Erythroblast (primary cell): ENCODE results near the gene HCST.
"Not testable (repeated sequence)": the region's sequence is repeated elsewhere in the genome, so short reads cannot be mapped to it uniquely, and the experiment has no call there.

Experiments
- DNase-seq, 2 experiments: peaks; one replicate each; lab custom pipeline; 2025; lab: John Stamatoyannopoulos, UW
- GATA1 ChIP-seq: IDR thresholded peaks from 2 replicates; pipeline ENCODE4 v1.6.1; 2011; ENCODE audit warnings: low read depth, mild to moderate bottlenecking, control low read depth, low read length, moderate library complexity
- POLR2A ChIP-seq: IDR thresholded peaks from 2 replicates; pipeline ENCODE4 v1.6.1; 2011; ENCODE audit warnings: mild to moderate bottlenecking, low read length

Gene HCST

DNA sequence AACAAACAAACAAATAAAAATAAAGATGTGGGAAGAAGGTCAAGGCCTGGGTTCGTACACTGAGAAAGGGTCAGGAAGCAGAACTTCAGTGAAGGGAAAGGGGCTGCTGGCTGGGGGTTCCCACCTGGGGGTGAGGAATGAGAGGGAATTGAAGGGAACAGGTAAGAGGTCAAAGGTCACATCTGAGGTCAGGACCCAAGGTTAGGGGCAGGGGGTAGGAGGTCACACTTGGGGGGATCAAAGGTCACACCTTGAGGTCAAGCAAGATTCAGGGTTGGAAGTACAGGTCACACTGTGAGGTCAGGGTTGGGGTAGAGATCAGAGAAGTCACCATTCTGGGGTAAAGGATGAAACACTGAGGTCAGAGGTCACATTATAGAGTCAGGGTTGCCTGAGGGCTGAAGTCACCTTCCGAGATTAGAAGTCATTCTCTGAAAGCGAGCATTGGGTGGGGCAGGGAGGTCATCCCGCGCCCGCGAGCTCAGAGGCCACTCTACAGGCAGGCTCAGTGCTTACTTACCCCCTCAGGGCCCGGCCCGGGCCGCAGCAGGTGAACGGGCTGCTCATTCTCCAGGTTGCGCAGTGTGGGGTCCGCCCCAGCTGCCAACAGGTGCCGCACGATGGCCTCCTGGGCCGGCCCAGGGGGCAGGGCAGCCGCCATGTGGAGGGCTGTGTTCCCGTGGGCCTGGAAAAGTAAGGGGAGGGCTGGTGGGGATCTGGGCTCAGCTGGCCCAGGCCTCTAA is 12.8 kb upstream of the HCST start:
- TF ChIP-seq GATA1 (no peak), POLR2A (no peak)

GRCh38 chr19:35890113-35890650 is 12.1 kb upstream of the HCST start:
- TF ChIP-seq GATA1 (no peak), POLR2A (no peak)
- no peak for DNase-seq

More for the DNA sequence above, 12.8 kb upstream of the HCST start:
- DNase-seq, result no peak

DNA sequence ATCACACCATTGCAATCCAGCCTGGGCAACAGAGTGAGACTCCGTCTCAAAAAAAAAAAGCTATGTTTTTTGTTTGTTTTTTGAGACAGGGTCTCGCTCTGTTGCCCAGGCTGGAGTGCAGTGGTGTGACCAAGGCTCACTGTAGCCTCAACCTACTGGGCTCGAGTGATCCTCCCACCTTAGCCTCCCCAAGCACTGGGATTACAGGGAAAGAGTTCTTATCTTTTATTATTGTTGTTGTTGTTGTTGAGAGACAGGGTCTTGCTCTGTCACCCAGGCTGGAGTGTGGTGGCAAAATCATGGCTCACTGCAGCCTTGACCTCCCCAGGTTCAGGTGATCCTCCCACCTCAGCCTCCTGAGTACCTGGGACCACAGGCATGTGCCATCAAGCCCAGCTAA is 10.5 kb upstream of the HCST start:
- DNase-seq, result not testable (repeated sequence)

DNA sequence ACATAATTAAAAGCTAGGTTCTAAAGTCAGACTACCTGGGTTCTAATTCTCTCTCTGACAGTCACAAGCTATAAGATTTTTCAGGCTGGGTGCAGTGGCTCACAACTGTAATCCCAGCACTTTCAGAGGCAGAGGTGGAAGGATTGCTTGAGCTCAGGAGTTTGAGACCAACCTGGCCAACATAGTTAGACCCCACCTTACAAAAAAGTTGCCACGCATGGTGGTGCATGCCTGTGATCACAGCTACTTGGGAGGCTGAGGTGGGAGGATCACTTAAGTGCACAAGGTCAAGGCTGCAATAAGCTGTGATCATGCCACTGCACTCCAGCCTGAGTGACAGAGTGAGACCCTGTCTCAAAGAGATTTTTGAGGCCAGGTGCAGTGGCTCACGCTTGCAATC is 8.0 kb upstream of the HCST start:
- no peak for TF ChIP-seq GATA1
- no peak for TF ChIP-seq POLR2A
- no peak for DNase-seq

DNA sequence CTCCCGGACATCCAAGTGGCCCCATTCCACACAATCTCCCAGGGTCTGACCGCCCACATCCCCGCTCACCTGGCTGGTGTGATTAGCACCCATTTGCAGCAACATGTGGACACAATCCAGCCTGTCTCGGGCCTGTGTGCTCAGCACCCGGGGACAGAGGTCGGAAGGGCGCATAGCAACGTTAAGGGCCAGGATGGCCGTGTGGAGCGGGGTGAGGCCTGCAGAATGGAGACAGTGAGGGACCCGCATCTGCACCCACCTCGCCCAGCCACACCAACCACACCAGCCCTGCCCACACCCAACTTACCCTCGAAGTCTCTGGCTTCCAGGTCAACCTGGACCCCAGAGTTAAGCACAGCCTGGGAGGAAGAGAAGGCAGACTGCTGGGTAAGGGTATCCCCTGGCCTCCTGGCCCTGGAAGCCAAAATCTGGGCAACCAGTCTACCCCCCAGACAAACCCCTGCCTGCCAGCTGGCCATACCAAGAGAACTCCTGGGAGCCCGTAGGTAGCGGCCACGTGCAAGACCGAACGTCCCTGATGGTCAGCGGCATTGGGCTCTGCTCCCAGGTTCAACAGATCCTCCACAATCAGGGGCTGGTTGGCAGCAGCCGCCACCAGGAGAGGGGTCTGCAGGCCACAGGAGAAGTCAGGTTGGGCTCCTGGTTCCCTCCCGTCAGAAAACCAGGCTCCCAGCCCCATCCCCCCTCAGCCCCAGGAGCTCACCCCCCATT is 6.3 kb upstream of the HCST start:
- no peak for DNase-seq
- TF ChIP-seq GATA1, result no peak
- no peak for TF ChIP-seq POLR2A

- TF ChIP-seq POLR2A (no peak), GATA1 (no peak)
- no peak for DNase-seq
These were observed 5.7 kb upstream of the HCST start for GRCh38 chr19:35896643-35897040.

DNA sequence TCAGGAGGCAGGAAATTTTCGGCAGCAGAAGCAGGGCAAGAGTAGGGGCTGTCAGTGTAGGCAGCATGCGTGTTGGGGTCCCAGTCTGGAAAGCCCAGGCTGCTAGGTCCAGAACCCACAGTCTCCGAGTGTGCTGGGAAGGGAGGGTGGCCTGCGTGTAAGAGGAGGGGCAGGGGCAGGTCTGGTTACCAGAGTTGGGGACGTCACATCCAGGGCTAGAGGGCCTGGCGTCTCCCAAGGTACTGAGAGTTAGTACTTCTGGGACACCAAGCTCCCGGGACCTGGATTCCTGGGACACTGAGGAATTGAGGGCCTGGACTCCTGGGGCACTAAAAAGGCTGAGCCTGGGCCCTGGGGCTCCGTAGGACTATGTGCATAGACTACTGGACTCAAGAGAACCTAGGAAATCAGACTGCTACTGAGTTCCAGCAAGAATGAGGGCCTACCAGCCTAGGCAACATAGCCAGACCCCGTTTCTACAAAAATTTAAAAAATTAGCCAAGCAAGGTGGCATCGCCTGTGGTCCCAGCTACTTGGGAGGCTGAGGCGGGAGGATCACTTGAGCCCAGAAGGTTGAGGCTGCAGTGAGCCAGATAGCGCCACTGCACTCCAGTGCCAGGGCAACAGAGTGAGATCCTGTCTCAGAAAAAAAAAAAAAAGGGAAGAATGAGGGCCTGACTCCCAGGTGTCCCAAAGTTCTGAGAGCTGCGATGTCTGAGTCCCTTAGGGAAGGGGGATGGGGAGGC is 4.5 kb upstream of the HCST start:
- DNase-seq, result no peak
- TF ChIP-seq GATA1, result no peak
- no peak for TF ChIP-seq POLR2A

GRCh38 chr19:35898499-35898809 is 3.9 kb upstream of the HCST start:
- TF ChIP-seq POLR2A (peak; percentile 11), GATA1 (no peak)
- DNase-seq, result no peak

GRCh38 chr19:35899547-35900214 is 2.6 kb upstream of the HCST start:
- peak; percentile 66 to 67 for DNase-seq
- TF ChIP-seq GATA1, result no peak

GRCh38 chr19:35901055-35901644 is 1.2 kb upstream of the HCST start:
- DNase-seq, result no peak
- TF ChIP-seq GATA1, result no peak
- no peak for TF ChIP-seq POLR2A

DNA sequence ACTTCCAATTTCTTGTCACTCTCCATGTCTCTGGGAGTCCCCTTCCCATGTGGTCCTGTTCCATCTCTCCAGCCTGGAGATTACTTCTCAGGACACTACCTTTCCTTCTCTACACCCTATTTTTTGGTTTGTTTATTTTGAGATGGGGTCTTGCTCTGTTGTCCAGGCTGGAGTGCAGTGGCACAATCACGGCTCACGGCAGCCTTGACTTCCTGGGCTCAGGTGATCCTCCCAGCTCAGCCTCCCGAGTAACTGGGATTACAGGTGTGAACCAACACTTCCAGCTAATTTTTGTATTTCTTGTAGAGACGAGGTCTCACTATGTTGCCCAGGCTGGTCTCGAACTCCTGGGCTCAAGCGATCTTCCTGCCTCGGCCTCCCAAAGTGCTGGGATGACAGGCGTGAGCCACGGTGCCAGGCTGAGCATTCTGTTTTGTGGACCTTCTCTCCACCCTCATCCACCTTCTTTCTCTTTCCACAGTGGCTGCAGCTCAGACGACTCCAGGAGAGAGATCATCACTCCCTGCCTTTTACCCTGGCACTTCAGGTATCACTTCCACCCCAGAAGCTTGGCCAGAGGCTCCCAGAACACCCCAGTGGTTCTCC is 644 bp downstream of the HCST start:
- TF ChIP-seq POLR2A, result no peak
- TF ChIP-seq GATA1, result no peak
- DNase-seq, result no peak

- peak in 1 of 2 experiments; percentile 29 for DNase-seq
These were observed 1.3 kb downstream of the HCST start for GRCh38 chr19:35903550-35904179.

More at GRCh38 chr19:35903550-35904179, 1.3 kb downstream of the HCST start:
- TF ChIP-seq GATA1 (no peak), POLR2A (peak; percentile 40)
